ENCODE data around the gene GGNBP2.
A peak's percentile ranks its signal among the peaks of the same experiment; 100 is the strongest.
"Not testable (repeated sequence)": the region's sequence is repeated elsewhere in the genome, so short reads cannot be mapped to it uniquely, and the experiment has no call there.

Gene GGNBP2, protein sequence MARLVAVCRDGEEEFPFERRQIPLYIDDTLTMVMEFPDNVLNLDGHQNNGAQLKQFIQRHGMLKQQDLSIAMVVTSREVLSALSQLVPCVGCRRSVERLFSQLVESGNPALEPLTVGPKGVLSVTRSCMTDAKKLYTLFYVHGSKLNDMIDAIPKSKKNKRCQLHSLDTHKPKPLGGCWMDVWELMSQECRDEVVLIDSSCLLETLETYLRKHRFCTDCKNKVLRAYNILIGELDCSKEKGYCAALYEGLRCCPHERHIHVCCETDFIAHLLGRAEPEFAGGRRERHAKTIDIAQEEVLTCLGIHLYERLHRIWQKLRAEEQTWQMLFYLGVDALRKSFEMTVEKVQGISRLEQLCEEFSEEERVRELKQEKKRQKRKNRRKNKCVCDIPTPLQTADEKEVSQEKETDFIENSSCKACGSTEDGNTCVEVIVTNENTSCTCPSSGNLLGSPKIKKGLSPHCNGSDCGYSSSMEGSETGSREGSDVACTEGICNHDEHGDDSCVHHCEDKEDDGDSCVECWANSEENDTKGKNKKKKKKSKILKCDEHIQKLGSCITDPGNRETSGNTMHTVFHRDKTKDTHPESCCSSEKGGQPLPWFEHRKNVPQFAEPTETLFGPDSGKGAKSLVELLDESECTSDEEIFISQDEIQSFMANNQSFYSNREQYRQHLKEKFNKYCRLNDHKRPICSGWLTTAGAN

DNA sequence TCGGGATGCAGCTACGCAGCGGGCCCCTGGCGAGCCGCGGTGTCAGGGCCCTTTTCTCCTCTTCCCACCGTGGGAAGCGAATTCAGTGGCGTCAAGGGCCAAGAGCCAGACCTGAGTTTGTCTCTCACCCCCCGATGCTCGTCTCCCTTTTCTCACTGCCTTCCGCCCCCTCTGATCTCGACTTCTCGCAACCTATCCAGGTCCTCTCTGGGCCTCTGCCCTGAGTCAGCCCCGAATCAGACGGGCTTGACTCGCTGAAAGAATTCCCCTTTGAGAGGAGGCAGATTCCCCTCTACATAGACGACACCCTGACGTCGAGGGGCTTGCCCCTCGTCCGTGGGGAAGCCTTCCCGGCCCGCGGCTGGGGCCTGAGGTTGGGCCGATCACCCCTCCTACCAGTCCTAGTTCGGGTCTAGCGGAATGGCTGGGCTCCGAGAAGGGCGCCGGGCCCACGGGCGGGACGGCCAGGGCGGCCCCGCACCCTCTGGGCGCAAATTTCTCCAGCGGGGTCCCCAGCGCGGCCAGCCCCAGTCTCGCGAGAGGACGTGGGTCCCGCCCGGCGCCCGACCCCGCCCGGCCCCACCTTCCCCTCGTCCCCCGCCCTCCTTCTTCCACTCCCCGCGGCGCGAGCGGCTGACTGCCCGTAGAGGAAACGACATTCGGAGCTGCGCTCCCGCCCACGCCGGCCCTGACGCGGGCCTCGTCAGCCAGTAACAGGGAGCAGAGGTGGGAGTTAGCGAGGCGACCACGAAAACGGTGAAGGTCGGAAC, at the start of gene GGNBP2:
Gene GGNBP2 (plus strand): TSS at position 613 of the 770 bp plus-strand sequence. CDS start 806 bp downstream, outside the sequence.
- DNase-seq: peak; percentile 35

DNA sequence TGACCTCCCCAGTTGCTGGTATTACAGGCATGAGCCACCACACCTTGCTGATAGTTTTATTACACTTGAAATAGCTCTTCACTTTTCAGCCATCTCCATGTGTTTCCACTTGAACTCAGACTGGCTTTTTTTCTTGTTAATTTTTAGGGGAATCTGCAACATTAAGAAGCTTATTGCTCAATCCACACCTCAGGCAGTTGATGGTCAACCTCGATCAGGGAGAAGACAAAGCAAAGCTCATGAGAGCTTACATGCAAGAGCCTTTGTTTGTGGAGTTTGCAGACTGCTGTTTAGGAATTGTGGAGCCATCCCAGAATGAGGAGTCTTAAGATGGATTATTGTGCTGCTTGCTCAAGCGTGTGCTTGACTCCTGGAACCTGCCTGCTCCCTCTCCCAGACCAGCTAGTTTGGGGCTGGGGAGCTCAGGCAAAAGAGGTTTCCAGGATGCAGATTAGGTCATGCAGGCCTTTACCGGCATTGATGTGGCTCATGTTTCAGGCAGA, 49.6 kb upstream of the GGNBP2 start:
- DNase-seq: no peak

DNA sequence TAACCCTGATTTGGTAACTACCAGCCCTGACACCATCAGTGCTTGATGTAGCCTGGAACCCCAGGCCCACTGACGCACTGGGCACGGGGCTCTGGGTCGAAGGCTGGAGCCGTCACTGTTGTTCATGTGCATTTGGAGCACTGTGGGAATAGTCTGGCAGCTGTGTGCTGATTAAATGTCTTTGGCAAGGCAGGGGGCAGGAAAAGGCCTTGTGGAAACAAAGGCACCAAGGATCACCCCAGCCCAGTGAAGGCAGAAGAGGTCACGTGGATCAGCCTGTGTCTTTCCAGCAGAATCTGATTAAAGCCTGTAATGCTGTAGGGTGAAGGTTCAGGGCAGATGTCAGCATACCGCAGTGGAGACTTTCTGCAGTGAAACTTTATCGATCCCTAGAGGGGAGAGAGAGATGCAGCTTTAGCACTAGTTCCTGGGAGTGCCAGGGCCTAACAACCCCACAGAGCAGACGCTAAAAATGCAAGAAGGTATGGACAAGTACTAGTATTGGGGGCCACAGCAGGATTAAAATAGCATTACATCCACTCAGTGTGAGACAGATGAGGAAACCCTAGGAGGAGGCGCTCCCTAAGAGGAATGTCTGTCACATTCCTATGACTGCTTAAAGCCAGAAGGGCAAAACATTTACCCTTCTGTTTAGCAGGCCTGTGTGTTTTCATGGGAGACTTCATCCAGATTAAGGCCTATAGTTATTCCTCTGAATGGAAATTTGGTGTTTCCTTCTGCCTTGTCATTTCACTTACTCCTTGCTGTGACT, 48.5 kb upstream of the GGNBP2 start:
- DNase-seq: no peak

DNA sequence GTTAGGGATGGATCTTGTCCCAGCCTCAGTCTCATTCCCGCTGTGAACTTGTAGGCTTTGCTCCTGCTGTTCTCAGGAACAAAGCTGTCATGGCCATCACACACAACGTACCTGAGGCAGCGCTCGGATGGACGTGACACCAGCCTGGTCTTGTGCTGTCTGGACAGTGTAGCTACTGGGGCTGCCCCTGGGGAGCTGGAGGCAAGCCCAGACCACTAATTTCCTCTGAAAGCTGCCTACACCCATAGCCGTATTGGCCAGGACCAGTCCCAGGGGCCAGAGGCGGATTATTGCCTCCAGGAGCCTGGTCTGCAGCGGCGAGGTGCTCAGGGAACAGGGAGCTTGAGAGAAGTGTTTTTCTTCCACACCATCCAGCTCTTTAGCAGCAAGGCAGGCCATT, 46.6 kb upstream of the GGNBP2 start:
- DNase-seq: no peak

DNA sequence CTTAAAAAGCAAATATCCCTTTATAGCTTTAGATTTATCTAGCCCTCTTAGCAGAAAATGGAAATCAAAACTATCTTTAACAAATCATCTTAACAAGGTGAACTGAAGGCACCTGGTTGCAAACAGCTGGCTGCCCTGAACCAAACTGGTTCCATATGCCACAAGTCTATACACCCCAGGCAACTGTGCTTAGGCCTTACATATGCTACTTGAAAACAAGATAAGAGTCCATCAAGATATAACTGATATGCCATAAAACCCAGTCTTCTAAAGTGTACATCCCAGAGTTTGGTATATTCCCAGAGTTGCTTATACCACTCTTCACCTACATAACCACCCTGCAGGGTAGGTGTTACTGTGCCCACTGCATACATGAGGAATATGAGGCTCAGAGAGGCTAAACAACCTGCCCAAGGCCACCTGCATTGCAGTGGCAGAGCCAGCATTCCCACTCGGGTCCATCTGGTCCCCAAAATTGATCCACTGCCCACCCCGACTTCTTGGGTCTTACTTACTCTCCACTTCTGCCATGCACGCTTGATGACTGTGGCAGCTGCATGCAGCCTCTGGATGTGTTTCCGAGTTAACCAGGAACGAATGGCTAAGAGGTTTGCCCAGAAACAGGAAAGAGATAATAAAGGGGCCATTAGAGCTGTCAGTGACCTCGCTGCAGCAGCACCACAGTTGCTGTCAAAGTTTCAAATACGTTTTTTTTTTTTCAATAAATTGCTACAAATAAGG, 46.0 kb upstream of the GGNBP2 start:
- no peak for DNase-seq

DNA sequence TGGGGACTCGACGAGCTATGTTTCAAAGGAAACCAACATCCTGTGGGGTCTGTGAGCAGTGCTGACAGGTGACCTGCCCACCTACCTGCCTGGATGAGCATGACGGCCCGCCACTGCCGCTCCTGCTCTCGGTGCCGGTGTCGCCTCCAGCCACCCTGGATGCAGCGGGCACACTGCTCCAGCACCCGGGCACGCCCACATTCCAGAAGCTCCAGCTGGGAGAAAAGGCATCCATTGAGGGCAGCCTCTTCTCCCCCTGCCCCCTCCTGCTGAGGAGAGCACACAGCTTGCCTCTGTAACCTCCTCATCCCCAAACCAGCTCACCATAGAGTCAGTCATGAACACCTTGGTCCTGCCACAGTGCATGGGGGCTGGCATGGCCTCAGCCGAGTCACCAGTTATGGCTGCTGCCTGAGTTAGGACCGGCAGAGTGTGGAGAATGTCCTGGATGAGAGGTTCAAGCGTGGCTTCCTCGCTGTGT, 43.9 kb upstream of the GGNBP2 start:
- no peak for DNase-seq

DNA sequence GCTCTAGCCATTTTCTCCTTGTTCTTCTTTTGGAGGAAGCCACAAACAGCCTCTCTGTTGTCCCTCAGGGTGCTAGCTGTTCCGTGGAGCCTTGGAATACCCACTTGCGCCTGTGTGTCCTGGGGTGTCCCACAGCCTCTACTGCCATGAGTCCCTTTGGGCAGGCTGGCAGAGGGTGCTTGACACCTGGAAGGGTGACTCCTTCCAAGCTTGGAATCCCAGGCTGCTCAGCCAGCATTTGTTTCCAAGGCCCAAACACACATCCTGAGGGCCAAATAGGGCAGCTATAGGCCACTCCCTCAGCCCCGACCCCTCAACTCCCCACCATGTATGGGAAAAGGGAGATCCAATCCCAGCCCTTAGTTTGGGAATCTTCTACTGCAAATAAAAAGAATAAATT, 43.4 kb upstream of the GGNBP2 start:
- no peak for DNase-seq

DNA sequence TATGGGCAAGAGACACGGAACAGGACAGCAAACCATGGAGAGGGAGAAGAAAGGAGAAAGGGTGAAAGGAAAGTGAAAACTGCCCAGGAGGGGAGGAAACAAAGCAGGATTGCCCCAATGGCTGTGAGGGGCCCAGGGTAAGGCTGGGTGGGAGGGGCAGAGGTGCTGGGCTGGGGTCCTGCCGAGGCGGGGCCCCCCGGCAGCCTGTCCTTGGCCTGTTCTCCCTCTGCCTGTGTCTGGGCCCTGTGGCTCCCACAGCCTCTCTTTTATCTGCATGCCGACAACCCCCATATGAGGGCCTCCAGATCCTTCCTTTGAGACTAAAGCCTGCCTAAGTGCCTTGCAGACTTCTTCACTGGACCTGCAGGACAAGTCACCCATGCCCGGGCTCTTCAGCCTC, 42.8 kb upstream of the GGNBP2 start:
- DNase-seq: no peak

DNA sequence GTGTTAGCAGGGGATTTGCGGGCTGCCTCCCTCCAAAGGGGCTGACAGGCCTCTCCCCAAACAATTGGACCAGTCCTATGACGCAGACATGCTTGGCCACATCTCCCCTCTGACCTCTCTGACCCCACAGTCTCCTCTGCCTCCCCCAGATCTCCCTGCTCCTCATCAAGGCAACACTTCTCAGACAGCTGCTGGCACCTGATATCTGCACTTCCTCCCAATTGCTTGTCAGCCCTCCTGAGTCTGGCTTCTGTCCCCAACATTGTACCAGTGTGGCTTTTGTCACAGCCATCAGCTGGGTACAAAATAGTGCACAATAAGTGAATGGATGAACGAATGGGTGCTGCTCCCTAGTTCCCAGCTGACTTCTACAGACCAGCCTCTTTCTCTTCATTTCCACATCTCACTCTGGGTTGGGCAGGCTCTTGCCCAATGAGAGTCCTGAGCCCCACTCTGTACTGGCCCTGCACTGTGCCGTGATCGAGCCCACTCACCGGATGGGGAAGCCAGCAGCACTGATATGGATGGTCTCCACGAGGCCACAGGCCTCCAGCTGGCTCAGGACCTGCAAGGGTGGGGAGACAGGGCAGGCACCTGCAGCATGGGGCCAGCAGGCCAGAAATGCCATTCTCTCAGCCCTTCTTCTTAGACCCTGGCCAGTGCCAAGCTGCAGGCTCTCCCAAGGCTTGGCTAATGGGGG, 41.1 kb upstream of the GGNBP2 start:
- DNase-seq: no peak

DNA sequence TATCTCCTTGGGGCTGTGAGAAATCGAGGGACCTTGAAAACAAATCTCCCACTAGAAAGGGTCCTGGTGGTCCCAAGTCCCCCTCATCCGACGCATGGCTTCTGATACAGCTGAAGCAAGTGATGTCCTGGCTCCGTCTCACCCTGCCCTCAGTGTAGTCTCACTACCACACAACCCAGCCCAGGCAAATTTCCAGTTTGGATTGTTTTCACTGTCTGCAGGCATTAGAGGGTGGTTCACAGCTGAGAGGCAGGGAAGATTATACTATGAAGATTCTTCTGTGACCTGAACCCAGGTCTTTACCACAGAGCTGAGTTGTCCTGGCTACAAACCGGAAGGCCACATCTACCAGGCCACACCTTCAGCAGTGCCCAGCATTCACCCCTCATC, 40.6 kb upstream of the GGNBP2 start:
- no peak for DNase-seq

DNA sequence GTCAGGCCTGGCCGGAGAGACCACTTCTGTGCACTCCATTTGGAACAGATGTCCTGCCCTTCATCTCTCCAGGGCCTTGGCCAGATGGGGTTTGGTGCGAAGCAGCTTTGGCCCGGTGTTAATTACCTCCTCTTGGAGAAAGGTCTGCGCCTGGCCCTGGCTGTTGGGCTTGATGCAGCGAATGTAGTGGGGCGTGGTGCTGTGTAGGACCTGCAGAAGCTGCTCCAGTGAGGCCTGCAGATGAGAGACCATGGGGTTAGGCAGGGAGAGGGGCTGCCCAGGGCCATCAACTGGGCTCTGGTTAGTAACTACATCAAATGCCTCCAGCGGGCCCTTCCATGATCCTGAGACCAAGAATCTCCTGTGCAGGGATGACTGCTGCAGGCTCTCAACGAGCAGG, 39.5 kb upstream of the GGNBP2 start:
- DNase-seq: no peak

DNA sequence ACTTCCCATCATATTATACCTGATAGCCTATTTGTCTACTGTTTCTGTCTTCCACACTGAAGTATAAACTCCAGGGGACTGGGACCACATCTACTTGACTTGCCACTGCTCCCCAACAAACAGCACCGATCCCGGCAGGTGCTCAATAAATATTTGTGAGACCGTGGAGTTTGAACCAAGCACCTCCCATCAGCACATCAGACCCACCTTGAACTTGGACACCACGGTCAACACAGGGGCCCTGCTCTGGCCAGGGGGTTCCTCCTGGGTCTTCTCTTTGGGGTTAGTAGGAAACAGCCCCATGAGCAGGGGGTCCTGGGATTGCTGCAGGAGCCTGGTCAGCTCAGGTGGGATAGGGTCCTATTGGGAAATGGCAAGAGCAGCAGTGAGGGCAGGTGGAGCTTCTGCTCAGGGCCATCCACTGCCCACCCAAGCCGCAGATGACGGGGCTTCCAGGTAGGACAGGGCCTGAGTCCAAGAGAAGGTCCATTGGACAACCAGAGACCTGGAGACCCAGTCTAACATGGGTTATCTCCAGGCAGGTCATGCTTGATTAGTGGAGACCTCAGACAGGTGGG, 38.4 kb upstream of the GGNBP2 start:
- DNase-seq: no peak

DNA sequence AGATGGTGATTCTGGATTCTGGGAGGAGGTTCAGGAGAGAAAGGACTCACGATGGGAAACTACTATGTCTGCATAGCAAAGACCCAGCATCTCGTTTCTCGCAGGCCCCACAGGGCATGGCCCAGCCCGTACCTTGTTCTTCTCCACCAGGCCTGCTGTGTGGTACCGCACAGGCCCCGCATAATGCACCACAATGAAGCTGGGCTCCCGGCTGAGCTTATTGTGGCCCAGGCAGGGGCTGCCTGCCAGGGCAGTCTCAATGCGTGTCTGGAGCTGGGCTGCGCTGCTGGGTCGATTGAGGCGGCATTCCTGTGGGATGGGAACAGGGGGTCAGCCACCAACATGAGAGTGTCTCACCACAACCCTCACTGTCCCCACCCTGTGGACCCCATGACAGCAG, 37.9 kb upstream of the GGNBP2 start:
- no peak for DNase-seq

DNA sequence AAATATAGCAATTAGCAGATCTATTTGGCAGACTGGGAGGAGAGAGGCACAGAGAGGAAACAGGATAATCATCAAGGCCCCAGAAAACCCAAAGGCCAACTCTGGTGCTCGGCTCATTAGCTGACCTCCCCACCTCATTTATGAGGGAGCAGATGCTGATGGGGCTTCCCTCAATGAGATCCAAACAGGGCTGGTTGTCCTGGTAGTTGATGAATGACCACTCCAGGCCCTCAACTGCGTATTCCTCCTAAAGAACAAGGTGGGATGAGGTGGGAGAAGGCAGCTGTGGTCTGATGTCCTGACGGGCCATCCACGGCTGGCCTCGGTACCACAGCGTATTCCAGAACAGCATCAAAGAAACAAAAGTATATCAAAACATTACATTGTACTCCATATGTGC, 37.5 kb upstream of the GGNBP2 start:
- DNase-seq: no peak

DNA sequence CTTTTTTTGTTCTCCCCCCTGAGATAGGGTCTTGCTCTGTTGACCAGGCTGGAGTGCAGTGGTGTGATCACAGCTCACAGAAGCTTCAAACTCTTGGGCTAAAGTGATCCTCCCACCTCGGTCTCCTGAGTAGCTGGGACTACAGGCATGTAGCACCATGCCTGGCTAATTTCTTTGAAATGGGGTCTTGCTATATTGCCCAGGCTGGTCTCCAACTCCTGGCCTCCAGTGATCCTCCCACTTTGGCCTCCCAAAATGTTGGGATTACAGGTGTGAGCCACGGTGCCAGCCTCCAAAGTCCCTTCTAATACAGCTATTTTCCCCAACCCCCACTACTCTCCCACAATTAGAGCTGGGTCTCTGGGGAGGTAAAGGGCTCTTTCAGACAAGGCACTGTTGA, 36.3 kb upstream of the GGNBP2 start:
- DNase-seq: not testable (repeated sequence)

DNA sequence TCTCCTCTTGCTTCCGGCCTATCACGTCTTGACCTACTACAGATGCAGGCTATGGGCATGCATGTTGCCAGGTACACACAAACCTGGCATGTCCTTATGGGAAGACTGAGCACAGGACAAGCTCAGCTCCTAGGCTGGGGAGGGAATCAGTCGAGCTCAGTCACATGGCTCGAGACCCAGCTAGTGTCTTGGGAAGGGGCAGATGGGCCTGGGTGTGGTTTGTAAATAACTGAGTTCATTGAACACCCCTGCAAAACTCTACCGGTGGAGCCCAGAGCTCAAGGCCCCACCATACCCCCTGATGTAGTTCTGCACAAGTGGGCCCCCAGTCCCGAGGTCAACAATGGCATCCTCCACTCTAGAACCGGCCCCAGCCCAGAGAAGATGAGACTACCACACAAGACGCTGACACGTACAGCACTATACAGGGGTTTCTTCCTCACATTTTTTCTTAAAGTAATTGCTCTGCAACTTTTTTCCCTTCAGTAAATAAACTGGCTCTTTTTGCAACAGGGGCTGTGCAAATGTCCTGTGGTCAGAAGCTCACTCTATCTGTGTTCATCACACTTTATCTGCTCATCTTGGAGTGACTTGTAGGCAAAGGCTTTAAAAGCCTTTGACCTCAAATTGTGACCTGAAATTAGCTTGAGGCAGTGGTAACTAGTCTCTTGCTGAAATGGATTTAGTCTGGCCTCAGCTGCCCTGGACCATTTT, 35.3 kb upstream of the GGNBP2 start:
- DNase-seq: no peak

DNA sequence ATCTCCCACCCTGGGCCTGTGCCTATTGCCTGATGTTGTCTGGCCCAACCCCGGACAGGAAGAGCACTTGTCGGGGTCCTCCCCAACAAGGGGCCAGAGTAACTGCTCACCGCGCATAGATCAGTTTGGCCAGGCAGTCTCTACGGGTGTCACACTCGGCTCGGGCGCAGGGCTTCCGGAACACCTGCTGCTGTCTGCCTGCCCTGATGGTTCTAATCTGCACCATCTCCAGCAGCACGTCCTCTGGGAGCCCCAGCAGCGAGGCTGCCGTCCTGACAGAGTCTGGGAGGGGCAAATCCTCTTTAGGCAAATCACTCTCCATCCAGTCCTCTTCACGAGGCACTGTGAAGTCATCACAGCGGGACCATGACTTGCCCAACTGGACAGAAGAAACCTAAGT, 34.1 kb upstream of the GGNBP2 start:
- DNase-seq: no peak

DNA sequence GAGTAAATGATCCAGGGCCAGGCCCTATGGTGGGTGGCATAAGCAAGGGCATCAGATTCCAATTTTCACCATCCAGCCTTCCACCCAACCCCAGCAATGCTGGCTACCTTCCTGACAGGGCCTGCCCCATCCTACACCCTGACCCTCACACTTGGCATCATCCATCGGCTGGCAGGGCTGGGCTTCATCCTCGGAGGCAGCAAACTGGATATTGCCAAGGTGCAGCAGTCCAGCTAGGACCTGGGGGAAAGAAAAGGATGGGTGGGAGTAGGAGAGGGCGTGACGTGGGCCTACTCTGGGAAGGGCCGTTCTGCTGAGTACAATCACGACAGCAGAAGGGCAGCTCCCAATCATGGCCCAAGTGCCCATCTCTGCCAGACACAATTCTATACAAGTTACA, 33.5 kb upstream of the GGNBP2 start:
- DNase-seq: no peak

DNA sequence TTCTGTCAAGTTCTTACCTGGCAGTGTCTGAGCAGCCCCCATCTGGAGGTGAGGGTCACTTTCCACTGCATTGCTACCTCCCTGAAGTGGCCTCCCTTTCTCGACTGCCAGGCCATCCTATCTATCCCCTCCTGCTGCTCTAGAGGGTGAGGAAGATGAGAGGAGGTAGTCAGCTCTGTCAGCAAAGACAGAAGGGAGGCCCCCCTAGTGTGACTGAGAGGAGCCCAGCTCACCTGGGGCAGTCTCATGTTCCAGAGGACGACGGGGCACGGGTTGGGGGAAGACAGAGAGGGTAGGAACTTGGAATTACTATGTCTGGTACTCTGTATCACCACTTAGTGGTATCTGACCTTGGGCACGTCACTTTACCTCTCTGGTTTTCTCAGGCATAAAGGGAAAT, 32.1 kb upstream of the GGNBP2 start:
- DNase-seq: no peak

DNA sequence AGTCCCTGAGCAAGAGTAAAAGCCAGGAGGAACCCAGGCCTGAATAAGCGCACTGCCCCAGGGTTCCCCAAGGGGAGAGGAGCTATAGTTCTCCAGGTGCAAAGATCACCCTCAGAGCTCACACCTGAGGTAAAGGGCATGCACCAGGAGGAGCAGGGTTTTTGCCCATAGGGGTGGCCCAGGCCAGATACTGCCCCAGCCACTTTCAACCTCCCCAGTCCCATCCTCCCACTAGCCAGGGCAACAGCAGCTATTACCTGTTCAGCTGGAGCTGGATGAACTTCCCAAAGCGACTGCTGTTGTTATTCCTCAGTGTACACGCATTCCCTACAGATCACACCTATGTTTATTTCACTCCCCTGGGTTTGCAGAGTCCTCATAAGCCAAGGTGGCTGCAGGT, 29.9 kb upstream of the GGNBP2 start:
- no peak for DNase-seq
